IPS-18c (cell line): Measurements from ENCODE around the gene ANKUB1.

ENCODE experiments used
- H3K4me3 ChIP-seq: 2 replicates; pipeline ENCODE4 v1.7.0; 2013; ENCODE audit warnings: low read depth, mild to moderate bottlenecking, low read length, moderate library complexity; ENCODE audit not compliant: insufficient read depth
- H3K9me3 ChIP-seq: one replicate; pipeline ENCODE4 v1.6.1; 2013; ENCODE audit warnings: mild to moderate bottlenecking, low read length, moderate library complexity; ENCODE audit not compliant: control insufficient read depth, insufficient read depth

ANKUB1 gene

DNA sequence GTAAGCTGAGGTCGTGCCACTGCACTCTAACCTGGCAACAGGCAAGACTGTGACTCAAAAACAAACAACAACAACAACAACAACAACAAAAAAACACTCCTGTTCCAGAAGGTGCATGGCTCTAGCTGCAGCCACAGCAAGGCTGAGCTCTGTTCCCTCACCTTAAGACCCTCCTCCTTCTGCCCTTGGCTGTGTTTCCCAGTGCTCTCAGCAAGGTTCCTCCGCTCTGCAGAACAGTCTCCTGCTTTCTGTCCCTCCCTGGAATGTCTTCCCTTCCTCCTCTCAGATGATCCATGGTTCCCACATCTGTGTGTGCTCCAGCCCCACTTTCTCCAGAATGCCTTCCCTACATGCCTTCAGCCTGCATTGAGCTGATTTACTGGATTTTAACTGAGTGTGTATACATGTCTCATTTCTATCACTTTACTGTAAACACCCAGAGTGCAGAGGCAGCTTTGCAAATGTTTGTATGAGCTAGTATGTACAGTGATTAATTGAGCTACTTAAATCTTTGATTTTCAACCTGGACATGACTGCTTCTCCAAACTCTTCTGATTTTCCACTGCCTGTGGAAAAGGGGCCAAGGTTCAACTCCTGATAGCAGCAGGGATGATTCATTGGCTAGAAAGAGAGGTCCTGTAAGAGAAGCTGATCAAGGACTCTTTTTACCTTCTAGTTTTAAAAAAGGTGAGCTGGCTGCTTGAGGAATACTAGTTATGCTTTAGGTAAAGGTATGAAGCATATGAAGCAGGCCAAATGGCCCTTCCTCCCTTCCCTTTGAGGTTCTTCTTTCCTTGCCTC, 14.7 kb downstream of the ANKUB1 start:
- H3K4me3 ChIP-seq: no peak overlapping the region

DNA sequence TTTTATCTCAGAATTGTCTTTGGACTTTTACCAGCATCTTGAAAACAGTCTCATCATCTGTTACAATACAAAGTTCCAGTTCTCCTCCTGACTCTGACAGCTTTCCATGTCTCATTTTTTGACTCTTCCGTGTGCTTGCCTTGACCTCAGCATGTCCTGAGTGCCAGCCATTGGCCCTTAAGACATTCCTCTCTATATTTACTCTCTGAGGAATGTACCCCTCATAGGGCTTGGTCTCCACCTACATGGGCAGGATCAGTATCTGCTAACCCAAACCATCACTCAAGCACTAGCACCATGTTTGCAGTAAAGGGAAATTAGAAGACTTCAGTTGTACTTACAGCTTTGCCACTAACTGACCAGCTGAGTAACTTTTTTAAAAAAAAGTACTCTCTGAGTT, 16.2 kb downstream of the ANKUB1 start:
- Histone ChIP-seq H3K9me3 (no peaks in the 10 kb centered on the region), H3K4me3 (no peak overlapping the region)

More for the DNA sequence above, 14.7 kb downstream of the ANKUB1 start:
- H3K9me3 ChIP-seq: no peaks in the 10 kb centered on the region

DNA sequence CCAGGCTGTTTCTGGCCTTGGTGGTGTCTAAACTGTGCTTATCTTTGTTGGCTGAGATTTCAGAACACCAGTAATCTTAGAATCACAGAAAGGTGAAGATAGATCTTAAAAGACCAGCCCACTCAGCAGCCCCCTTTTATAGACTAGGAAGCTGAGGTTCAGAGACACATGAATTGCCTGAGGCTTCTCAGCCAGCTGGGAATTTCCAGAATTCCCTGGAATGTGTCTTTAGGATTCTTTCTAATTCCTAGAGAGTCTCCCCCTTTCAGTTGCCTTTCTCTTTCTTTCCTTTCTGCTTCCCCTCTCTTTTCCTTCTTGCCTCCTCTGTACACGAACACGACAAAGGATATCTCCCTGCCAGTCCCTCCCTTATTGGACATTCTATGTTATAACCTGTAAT, 19.5 kb downstream of the ANKUB1 start:
- no peak overlapping the region for H3K4me3 ChIP-seq
- no peaks in the 10 kb centered on the region for H3K9me3 ChIP-seq

DNA sequence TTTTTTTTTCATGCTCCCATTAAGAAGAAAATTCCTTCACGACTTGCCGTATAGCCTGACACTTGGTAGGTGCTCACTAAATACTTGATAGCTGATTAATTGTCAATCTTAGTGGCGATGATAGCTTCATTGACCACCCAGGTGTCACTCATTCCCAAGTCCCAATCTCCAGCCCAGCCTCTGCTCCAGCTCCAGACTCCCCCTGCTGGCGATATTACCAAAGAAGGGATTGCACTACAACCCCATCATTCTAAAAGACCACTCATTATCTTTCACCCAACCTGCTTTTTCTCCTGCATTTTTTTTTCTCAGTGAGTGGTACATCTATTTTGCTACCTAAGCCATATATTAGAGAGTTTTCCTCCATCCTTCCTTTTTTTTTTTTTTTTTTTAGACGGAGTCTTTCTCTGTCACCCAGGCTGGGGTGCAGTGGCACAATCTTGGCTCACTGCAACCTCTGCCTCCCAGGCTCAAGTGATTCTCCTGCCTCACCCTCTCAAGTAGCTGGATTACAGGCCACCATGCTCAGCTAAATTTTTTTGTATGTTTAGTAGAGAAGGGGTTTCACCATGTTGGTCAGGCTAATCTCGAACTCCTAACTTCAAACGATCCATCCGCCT, 20.6 kb downstream of the ANKUB1 start:
- no peaks in the 10 kb centered on the region for H3K9me3 ChIP-seq
- H3K4me3 ChIP-seq: no peak overlapping the region

DNA sequence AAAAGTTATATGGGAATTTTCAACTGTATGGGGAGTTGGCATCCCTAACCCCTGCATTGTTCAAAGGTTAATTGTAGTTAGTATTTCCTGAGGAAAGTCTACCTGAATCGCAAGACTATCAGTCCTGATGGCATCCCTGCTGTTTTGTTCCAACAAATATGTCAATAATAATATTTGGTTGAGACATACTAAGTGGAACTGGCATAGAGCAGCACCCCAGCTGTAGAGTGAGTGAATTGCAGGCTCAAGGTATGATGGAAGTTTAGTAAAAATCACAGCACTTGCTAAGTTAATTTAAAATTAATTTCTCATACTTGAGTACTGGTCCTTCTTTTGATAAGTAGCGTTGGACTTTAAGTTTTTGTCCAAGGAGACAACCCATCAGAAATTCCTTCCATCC, 22.1 kb downstream of the ANKUB1 start:
- no peaks in the 10 kb centered on the region for H3K9me3 ChIP-seq
- no peak overlapping the region for H3K4me3 ChIP-seq

DNA sequence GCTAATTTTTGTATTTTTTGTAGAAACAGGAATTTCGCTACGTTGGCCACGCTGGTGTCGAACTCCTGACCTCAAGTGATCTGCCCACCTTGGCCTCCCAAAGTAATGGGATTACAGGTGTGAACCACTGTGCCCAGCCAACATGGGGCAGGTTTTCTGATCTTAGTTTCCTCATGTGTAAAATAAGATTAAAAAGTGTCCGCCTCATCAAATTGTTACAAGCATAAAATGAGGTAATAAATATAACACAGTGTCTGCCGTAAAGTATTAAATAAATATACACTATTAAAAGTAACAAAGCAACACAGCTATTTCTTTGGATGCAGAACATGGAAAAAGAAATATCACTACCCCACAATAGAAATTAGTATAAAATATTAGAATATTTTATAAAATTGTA, 23.6 kb downstream of the ANKUB1 start:
- Histone ChIP-seq H3K4me3 (no peak overlapping the region), H3K9me3 (no peaks in the 10 kb centered on the region)

DNA sequence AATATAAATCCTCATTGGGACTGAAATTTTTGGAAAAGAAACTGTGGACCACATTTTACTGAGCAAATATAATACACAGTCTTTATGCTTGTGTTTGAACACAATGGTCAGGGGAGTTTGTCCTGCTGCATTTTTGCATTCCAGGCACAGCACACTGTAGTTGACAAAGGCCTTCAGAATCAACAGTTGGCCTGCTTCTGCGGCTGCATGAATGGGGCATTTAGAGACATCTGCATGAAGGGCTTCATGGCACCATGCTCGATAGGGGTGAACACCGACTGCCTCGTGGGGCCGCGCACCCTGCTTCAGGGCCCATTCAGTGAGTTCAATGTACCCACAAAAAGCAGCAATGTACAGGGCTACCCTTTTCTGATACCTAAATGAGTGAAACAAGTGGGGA, 24.6 kb downstream of the ANKUB1 start:
- Histone ChIP-seq H3K9me3 (no peaks in the 10 kb centered on the region), H3K4me3 (no peak overlapping the region)

DNA sequence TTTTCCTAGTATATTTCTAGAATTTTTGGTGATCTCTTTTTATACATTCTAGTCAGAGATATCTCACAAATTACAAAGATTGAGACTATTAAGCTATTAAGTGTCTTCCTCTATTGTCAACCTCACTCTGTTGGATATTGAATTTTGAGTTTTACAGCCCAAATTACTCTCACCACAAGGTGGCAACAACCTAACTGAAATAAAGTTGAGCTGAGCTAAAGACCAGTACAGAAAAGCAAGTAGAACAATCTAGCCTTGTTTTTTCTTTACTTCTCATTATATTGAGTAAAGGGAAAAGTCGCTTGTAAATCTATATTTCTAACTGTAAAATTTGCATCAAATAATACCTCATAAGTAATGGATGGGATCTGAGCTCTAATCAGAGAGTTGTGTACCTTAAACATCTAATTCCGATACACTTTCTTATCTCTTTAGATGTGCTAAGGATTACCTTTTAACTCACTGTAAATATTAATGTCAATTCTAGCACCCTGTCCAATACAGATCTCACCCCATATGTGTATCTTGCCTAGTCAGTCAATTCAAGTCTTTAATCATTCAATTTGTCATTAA, 26.5 kb downstream of the ANKUB1 start:
- Histone ChIP-seq H3K9me3 (no peaks in the 10 kb centered on the region), H3K4me3 (no peak overlapping the region)

DNA sequence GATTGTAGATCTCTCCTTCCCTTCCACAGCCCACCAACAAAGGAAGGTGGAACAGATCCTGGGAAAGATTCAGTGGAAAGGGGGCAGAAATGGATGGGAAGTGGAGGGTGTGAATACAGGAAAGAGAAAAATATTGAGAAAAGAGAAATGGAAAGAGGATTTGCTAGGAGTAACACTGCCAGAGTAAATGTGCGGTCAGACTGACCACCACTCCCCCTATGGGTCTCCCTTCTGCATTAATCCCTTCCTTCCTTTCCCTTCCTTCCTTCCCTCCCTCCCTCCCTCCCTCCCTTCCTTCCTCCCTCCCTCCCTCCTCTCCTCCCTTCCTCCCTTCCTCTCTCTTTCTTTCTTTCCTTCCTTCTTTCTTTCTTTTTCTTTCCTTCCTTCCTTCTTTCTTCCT, 28.1 kb downstream of the ANKUB1 start:
- H3K9me3 ChIP-seq: no peaks in the 10 kb centered on the region
- H3K4me3 ChIP-seq: no peak overlapping the region

DNA sequence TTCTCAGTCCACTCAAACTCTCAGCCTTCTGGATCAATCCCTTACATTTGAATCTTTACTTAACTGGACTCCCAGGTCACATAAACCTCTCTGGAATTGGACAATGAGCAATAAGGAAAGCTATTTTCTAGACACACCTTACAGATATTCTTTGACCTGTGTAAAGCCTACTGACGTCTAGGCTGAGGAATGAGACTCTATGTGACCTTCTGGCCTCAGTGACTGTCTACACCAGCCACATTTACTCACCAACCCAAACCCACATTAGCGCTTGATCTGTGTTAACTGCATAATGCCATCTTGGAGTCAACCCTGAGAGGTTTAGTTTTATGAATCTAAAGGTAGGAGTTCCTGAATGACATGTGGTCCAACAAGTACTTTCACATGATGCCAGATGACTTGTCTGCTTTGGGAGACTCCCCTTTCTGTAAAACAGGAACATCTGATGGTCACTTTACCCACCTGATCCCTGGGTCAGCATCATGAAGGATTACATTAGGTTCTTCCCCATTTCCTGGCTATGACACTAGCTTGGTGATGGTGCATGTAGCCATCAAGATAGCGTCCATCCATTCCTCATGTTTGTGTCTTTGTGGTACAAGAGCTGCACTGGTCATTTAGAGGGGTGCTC, 28.7 kb downstream of the ANKUB1 start:
- no peaks in the 10 kb centered on the region for H3K9me3 ChIP-seq
- no peak overlapping the region for H3K4me3 ChIP-seq

DNA sequence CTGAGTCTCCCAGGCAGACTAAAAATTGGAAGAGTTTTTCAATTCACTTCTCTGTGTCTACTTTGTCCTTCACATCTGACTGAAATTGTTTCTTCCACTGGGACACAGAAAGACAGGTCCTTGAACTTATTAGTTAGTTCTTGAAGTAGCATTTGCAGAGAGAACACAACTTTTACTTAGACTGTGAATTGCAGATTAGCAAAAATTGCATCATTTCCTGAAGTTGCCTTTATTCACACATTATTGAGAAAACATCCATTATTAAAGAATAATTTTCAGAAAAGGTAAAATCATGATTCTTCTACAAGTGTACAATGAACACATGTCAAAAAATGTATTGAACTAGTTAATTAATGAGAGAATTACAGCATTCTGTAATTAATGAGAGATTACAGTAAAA, 38.6 kb downstream of the ANKUB1 start:
- no peaks in the 10 kb centered on the region for H3K9me3 ChIP-seq
- H3K4me3 ChIP-seq: no peak overlapping the region

DNA sequence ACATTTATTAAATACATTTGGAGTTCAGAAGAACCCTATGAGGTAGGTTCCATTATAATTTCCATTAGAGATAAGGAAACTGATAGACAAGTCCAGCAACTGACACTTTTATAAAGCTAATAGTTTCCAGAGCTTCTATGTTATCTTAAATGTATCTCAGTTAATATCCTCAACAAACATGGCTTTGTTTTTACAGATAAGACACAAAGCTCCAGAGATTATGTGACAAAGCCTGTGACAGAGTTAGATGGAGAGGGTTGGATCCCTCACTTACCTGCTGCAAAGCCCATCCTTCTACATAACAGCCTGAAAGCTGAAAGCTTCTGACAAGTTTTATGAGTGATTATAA, 39.6 kb downstream of the ANKUB1 start:
- H3K4me3 ChIP-seq: peak overlapping the region; percentile 89; the same call in 1 of the 2 replicates
- H3K9me3 ChIP-seq: no peaks in the 10 kb centered on the region

DNA sequence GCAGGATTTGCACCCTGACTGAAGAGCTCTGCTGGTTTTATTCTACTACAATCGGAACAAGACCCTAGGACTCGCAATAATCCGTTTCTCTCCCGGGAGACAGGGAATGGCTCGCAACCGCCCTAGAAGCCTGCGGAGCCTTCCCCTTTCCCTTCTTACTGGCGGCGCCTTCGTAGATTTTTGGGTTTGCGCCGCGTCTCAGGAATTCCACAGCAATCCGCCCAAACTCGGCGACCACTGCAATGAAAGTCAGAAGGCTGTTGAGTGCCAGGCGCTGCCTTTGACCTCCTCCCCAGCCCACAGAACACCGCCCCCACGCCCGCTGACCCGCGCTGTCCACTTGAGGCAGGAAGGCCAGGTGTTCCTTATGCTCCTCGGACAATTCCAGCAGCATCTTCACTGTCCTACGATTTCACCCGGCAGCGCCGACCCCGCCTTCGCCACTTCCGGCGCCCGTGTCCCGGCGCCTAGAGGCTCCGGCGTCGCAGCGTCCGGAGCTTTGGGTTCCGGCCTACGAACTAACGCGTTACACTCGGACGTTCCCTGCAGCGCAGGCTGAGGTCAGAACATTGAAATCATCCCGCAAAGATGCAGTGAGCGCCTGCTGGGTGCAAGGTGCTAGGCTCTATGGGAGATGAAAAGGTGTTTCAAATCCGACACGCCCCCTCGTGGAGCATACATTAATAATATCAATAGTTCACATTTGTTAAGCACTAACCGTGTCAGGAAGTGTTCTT, 40.1 kb downstream of the ANKUB1 start, which contains the start of gene COMMD2:
COMMD2 (minus strand) TSS at position 439 of the 737 bp plus-strand sequence; CDS start at position 394, 45 bp downstream.
- Histone ChIP-seq H3K9me3 (no peaks in the 10 kb centered on the region), H3K4me3 (peak within 1 kb of the TSS; percentile 89)

DNA sequence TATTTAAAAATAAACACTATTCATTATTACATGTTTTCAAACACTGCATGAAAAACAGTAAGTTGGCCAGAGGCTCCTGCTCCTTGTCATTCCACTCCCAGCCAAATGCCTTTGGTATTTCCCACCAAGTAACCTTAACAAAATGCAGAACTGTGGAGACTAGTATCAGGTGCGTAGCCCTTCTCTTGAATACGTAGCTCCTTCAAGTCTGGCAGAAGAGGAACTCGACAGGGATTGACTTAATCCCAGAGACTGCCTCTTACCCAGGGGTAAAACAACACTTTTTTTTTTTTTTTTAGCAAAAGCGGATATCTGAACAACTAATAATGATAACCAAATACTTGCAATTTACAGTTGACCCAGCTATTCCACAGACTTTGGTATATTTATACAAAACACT, 40.8 kb downstream of the ANKUB1 start:
- Histone ChIP-seq H3K9me3 (no peaks in the 10 kb centered on the region), H3K4me3 (peak overlapping the region; percentile 89)

DNA sequence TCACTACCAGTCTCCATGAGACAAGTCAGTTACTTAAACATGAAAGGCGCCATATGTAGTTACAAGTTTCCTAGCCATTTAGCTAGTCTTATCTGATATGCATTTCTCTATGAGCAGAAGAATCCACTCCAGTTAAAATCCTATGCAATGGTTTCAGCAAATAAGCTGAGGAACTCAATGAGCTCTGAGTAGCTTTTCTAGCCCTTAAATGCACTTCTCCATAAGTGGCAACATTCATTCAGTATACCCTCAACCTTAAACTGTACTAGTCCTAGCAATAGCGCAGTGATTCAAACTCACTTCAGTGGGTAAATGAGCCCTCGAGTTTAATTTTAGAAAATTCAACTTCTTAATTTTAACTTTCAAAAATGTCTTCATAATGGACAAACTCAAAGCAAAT, 47.7 kb downstream of the ANKUB1 start:
- Histone ChIP-seq H3K4me3 (no peak overlapping the region), H3K9me3 (no peaks in the 10 kb centered on the region)

DNA sequence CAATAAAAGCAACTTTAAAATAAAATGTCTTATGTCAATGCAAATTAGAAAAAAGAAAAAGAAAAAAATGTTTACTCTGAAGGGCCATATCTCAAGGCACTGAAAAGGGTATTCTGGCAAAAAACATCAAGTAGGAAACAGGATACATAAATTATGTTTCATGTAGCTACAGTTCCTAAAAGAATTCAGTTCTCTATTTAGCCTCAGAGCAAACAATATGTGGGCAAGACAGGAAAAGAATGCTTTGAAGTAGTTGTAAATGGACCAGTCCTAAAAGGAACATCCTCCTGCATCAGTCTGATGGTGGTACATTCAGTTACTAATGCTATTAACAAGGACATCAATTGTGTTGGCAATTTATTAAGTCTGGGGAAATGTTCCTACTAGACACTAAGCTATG, 48.2 kb downstream of the ANKUB1 start:
- H3K4me3 ChIP-seq: no peak overlapping the region

DNA sequence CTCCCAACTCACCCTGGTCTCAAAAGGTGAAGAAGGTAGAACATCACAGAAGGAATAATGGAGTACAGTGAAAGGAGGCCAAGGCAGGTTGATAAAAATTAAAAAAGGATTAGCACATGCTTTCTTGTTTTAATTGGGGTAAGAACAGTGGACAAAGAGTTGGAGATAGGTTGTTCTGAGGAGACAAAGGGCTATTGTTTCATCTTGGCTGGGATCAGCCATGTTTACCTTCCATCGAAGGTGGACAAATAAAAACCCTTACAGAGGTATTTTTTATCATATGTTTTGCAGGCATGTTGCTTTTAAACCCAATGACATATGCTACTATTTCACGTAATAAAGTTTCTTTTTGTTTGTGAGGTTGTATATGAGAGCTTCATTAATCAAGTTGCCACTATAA, 53.0 kb downstream of the ANKUB1 start:
- Histone ChIP-seq H3K9me3 (no peaks in the 10 kb centered on the region), H3K4me3 (no peak overlapping the region)

More for the DNA sequence above, 48.2 kb downstream of the ANKUB1 start:
- no peaks in the 10 kb centered on the region for H3K9me3 ChIP-seq
